Forelimb muscle (tissue), 1 donor: ENCODE results near the gene NHLRC2. TPM values are rescaled to one million over a fixed set of nuclear protein-coding genes. Genes with fewer than 3 reads are reported as not detected.

Experiments used
- polyA plus RNA-seq: library from polyadenylated mRNA; unstranded; fragments of 120-200 nt; gene quantifications from one replicate; pipeline ENCODE4 v1.2.1, GENCODE V29; 2013; ENCODE audit not compliant: insufficient read length

NHLRC2 gene
- polyA plus RNA-seq, 1 donor = 16.1 TPM

Other genes with a start within 250 kb of the NHLRC2 start
- 31.5 TPM for gene NRAP, start 190.6 kb upstream of the NHLRC2 start, polyA plus RNA-seq
- gene CASP7, start 174.7 kb upstream of the NHLRC2 start, polyA plus RNA-seq = 14.0 TPM
- 0.05 TPM for gene PLEKHS1, start 103.0 kb upstream of the NHLRC2 start, polyA plus RNA-seq
- 5.0 TPM for gene DCLRE1A, start 579 bp upstream of the NHLRC2 start, polyA plus RNA-seq
- 0.05 TPM for gene ADRB1, start 189.2 kb downstream of the NHLRC2 start, polyA plus RNA-seq